Measurements from ENCODE around the gene OPRL1.

The OPRL1 gene

DNA sequence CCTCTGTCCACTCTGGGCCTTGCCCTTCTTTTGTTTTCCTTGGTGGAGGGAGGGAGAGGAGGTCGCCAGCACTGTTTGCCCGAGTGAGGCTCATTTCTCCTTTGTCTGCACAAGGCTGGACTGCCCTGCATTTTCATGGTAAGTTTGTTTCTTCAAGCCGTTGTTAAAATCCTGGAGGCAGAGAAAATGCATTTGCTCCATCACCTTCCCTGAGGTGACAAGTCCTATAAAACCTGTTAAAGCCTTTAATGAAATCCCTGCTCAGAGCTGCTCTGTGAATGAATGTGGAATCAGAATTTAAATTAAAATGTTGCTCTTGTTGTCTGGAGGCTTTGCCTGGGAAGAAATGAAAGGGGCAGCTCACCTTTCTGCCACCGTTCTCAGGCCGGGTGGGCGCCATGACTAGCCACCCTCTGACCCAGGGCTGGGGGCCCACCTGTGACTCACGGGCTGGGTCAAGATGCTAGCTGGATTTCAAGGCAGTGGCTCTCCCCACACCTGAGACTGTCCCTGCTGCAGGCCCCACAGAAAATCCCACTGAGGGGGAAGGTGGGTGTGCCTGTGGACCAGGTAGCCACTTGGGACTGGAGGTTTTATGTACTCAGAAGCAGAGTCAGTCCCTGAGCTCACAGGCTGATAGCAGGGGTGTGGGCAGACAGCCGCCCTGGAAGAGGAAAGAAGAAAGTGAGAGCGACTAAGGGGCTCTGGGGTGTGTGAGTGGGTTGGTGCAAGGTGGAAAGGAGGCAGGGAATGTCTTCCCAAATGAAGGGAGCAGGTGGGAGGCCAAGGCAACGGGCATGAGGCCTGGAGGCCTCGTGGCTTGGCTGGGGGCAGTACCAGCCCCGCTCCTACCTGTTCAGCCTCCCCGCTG is 60.4 kb downstream of the OPRL1 start:
- DNase-seq (ENCODE audit: low read depth, low spot score), result no peak

DNA sequence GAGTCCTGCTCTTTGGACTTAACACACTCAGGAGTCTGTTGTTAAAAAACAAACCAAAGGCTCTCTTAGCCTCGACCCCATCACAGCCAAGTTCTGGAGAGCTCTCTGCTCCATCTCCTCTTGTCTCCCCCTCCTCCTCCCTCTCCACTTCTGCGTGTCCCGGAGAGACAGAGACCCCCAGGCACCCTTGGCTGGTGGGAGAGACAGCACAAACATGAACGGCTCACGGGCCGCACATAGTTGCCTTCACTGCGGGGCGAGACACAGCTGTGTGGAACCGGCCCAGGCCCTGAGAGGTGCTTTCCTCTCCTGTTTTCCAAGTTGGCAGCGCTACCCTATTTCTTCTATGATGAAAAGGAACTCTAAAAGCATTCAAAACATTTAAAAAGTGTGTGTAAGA is 61.1 kb downstream of the OPRL1 start:
- DNase-seq (ENCODE audit: low read depth, low spot score), result no peak

DNA sequence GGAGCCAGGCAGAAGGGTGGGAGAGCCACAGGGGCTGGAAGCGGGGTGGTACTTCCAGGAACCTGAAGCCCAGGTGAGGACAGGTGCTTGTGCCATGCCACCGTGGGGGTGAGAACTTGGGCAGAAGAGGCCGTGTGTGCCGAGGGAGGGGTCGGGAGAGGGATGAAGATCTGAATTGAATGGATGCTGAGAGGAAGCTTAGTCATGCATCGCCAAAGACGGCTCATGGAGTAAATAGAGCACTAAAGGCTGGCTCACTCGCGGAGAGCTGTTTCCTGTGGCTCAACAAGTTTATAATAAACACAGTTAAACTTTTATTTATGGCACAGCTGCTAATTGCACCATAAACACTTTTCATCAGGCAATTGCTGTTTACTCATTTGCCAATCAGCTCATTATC is 62.7 kb downstream of the OPRL1 start:
- no peak for DNase-seq (ENCODE audit: low read depth, low spot score)

DNA sequence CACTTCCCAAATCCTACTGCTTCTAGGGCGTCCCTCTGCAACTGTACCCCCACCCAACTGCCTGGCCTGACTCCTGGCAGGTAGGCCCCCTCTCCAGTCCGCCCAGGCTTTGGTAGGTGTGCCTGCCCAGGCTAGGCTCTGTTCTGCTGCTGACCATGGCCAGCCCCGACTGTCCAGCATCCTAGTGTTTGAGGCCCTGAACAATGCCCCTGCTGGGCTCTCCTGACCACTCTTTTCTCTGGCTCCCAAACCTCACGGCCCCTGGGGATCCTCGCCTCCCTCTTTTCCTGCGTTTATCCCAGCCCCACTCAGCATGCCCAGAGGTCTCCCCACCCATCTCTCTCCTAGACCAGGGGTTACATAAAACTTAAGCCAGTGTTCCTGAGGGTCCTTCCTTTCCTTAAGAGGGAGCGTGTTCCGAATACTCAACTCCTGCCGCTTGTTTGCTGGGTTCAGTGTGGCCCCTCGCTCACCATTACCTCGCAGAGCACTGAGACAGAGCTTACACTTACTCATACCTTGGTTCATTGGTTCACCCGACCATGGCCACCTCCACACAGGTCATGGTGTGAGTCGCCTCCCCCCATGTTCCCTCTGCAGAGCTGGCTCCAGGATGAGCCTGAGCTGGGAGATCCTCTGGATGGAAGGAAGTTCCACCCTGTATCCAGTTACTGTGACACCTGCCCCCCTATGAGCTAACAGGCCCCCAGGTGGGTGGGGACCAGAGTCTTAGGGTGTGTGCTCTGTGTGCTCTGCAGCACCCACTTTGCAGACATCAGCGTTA is 63.3 kb downstream of the OPRL1 start:
- DNase-seq (ENCODE audit: low read depth, low spot score), result no peak

DNA sequence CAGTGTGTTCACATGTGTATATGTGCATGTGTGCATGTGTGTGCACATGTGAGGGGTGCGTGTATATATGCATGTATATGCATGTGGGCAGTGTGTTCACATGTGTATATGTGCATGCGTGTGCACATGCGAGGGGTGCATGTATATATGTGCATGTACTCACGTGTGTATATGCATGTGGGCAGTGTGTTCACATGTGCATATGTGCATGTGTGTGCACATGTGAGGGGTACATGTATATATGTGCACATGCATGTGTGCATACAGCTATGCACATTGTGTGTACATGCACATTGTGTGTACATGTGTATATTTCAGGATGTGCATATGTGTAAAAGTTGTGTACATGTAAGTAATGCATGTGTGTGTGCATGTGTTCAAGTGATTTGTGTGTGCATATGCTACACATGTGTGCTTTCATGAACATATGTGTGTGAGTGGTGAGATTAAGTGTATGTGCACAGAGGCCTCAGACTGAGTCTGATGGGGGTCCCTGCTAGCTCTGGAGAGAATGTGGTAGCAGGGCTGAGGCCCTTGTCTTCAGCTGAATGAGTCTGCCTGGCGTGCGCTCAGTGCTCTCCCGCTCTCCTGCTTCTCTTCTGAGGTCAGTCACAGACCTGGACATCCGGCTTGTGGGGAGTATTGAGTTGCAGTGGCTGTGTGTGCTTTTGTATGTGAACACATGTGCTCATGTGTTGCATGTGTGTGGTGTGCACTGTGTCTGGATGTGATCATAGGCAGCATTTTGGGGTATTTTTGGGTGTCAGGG is 64.4 kb downstream of the OPRL1 start:
- DNase-seq (ENCODE audit: low read depth, low spot score), result no peak

DNA sequence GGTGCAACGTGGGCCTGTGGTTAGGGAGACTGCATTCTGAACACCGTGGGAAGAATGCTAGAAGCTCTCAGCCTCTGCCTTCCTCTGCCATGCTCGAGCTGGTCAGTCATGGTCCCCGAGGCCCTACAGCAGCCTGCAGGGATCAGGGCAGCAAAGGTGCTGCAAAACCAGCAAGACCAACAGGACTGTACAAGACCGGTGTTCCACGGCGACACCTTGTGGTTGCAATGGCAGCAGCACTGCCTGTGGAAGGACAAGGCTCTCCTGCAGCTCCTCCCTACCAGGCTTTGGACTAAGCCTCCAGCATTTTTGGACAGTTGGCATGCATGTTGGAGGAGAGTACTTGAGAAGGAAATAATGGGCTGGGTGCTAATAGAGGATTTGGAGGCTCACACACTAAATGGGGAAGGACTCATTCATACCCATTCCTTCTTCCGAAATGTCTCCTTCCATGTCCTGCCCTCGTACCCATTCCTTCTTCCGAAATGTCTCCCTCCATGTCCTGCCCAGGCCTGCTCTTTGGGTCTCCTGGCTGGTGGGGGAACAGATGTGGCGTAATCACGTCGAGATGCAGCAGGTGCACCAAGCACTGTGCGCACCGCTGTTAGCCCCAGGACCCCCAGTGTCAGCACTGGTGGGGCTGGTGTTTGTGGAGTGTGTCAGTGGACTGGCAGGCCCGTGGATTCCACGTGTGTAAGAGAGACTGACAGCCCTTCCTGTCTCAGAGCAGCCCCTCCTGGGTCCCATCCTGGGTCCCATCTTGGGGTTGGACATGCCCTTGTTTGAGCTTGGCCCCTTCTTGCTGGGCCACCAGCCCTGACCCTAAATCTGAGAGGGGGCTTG is 65.8 kb downstream of the OPRL1 start:
- no peak for DNase-seq (ENCODE audit: low read depth, low spot score)

DNA sequence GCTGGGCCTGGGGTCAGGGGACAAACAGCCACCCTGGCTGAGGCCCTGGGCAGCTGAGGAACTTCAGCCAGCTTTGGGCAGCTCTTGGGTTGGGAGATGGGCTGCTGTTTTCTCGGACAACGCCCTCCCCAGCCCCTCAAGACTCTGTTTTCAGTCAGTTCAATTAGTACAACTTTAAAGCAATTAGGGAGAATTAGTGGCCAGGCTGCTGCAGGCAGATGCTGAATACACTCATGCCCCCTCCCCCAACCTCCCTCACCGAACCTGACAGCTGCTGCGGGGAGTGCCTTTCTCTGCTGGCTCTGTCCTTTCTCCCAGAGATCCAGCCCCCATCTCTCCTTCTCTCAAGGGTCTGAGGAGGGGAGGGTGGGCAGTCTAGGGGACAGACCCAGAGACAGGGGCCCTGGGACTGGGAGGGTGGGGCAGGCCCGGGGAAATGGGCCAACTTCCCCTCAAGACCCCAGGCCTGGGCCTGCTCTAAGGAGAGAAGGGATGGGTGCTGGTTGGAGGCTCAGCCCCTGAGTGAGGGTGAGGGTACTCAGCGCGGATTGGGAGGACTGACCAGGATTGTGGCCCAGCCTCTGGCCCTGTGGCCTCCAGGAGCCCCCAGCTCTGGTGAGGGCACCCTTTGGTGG is 66.5 kb downstream of the OPRL1 start:
- DNase-seq (ENCODE audit: low read depth, low spot score), result no peak

DNA sequence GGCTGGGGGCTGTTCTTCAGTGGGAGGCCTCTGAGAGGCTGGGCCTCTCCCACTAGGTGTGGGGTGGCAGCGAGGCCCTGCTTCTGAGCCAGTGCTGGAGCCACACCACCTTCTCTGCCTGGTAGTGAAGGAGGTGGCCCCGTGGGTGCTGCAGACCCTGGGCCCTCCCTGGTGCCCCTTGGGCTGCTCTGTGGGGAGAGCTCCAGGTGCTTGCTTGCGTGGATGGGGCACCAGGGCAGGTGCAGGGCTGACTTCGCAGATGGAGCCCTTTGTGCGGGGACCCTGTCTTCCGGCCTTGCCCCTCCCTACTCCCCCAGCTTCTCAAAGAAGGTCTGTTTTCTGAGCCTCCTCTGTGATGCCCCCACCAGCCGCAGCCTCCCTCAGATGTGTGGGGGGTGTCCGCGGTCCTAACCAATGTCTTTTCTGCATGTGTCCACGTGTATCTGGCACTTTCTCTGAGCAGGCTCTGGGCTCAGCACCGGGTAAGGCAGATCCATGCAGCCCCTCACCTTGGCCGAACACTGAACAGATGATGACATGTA is 67.1 kb downstream of the OPRL1 start:
- DNase-seq (ENCODE audit: low read depth, low spot score), result no peak

DNA sequence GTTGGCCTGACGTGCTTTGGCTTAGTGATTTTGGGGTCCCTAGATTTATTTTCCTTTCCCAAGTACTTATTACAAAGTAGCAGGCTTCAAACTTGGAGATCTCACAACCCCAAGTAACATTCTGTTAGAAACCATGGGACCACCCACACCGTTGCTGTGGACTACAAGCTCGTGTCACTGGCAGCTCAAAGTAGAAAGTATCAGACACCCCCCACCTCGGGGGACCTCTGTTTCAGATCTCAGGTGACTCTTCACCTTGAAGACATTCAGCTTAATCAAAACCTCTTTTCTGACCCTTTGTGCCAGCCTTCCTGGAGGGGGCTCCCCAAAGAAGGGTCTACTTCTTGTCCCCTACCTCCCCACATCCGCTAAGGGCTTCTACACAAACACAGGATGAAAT is 68.7 kb downstream of the OPRL1 start:
- no peak for DNase-seq (ENCODE audit: low read depth, low spot score)

DNA sequence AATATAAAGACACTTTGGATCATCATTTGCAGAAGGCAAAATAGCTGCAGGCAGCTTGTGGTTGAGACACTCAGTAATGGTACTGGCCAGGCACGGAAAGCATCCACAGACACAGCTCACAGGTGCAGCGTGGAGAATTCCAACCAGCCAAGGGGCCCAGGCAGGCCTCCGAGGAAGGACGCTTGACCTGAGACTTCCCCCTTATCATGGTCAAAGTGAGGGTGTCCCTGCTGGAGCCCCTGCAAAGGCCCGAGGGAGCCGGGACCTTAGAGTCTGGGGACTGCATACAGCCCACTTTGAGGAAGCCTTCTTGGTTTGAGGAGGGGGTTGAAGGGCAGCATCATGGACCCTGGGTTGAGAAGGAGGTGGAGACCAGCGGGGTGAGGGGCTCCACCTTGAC is 69.3 kb downstream of the OPRL1 start:
- DNase-seq (ENCODE audit: low read depth, low spot score), result no peak

DNA sequence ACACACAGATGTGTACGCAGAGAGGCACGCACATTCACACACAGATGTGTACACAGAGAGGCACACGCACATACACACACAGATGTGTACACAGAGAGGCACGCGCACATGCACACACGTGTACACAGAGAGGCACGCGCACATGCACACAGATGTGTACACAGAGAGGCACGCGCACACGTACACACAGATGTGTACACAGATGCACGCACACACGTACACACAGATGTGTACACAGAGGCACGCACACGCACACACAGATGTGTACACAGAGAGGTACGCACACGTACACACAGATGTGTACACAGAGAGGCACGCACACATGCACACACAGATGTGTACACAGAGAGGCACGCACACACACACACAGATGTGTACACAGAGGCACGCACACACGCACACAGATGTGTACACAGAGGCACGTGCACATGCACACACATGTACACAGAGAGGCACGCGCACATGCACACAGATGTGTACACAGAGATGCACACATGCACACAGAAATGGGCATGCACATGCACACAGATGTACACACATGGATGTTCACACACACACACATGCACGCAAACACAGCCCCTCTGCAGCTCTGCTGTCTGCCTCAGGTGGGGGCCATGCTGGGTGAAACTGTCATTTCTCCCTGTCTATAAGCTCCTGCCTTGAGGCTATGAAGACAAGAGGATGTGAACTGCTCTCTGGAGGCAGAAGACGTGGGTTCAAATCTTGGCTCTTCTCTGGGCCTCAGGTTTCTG is 70.1 kb downstream of the OPRL1 start:
- DNase-seq (ENCODE audit: low read depth, low spot score), result no peak
